GM12865 (cell line): Measurements from ENCODE around the gene TMEM184A.

Experiments used
- DNase-seq: peaks from one replicate; pipeline ENCODE4 v3.0.0; 2010; ENCODE audit warnings: low read depth
- H3K4me3 ChIP-seq: 2 replicates; pipeline ENCODE4 v1.5.1; 2011; ENCODE audit warnings: mild to moderate bottlenecking, low read depth, low read length, control low read depth
- TF ChIP-seq, protein P1 (sequence below): IDR thresholded peaks from 2 replicates; pipeline ENCODE4 v1.5.1; 2011; ENCODE audit warnings: low read length, control low read depth, low read depth, inconsistent platforms; ENCODE audit not compliant: insufficient read depth; ENCODE audit errors: missing control alignments

TMEM184A gene

DNA sequence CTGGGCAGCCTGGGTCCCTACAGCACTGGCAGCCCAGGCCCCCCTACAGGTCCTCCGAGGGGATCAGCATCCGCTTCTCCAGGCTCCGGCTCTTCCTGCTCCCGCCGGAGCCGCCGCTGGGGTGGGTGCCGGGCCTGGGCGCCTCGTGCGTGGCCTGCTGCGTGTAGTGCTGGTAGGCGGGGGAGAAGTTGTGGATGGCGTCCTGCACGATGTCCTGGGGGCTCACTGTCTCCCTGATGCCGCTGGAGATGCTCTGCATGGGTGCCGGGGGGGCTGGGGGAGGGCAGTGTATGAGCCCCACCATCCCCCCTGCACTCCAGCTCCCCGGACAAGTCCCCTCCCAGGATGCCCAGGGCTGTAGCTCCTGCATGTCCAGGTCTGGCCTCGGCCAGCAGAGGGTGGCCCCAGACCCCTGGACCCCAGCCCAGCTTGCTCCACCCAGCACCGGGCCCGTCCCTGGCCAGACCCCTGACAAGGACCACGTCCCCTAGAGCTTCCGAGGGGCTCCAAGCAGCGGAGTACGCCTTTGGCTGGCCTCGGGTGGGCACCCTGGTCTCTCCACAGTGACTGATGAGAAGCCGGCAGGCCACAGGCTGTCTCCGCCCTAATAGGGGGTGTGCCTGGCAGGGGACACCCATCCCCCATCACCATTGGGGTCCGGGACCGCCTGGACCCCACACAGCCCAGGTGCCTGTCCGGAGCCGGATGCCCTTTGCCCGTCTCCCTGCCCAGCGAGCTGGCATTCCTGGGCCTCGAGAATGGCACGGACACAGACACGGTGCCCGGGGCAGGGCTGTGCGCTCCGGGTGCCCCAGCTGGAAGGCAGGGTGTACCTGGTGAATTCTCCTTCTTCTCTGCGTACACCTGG, 8.9 kb downstream of the TMEM184A start:
- TF ChIP-seq, protein P1, sequence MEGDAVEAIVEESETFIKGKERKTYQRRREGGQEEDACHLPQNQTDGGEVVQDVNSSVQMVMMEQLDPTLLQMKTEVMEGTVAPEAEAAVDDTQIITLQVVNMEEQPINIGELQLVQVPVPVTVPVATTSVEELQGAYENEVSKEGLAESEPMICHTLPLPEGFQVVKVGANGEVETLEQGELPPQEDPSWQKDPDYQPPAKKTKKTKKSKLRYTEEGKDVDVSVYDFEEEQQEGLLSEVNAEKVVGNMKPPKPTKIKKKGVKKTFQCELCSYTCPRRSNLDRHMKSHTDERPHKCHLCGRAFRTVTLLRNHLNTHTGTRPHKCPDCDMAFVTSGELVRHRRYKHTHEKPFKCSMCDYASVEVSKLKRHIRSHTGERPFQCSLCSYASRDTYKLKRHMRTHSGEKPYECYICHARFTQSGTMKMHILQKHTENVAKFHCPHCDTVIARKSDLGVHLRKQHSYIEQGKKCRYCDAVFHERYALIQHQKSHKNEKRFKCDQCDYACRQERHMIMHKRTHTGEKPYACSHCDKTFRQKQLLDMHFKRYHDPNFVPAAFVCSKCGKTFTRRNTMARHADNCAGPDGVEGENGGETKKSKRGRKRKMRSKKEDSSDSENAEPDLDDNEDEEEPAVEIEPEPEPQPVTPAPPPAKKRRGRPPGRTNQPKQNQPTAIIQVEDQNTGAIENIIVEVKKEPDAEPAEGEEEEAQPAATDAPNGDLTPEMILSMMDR, result no peak
- DNase-seq, result no peak
- H3K4me3 ChIP-seq, result no peak overlapping the region

DNA sequence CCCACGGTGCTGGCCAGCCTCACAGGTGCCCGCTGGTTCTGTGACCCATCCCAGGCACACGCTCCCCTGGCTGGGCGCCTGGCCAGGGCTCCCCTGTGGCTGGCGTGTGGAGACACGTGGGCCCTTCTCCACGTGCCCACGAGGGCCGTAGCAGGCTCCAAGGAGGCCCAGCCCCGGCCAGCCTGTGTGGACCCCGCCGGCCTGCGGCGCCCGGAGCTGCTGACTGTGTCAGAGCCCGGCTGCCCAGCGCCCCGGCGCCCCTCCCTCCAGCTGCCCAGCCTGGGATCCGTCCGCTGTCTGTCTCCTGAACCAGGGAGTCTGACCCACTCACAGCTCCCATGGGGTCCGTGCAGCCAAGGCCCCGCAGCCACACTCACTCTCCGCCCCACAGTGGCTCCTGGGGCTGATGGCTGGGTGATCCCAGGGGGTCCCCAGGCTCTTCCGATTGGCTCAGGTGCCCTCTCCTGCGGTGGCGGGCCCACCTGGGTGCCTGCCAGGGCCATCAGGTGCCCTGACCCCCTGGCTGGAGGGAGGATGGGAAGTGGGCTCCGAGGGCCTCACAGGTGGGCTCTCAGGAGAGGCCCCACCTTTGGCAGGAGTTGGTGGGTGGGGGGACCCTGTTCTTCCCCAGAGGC, 9.6 kb downstream of the TMEM184A start:
- TF ChIP-seq, protein P1, result no peak
- no peak overlapping the region for H3K4me3 ChIP-seq
- DNase-seq, result no peak

DNA sequence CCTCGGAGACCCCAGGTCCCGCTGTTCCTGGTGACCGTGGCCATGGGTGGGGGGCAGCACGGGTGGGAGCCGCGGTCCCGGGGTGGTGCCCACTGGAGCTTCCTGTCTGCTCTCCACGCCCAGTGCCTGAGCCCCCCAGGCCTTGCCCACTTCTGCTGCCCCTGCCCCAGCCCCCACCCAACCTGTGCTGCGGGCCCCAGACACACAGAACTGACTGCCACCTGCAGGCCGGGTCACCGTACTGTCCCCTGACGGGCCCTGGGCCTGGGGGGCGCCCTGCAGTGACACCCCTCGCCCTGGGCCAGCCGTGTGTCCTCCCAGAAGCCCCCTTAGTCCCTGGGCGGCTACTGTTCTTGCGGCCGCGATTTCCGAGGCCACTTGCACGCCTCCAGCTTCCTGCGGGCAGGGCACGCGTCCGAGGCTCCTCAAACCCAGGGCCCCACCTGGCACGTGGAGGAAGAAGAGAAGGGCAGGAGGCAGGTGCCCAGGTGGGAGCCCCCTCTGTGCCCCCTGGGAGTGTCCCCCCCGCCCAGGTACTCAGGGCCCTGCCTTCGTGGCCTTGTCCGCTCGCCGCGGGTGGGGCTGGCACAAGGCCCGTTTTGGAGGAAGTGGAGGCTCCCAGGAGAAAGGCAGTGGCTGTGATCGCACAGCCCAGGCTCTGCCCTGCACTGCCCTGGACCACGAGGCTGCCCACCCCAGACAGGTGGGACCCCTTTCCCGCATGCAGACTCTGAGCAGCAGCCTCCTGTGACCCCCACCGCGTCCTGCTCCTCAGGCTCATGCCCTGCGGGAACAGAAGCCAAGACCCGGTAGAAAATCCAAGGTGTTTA, 10.4 kb downstream of the TMEM184A start:
- H3K4me3 ChIP-seq, result no peak overlapping the region
- TF ChIP-seq, protein P1, result no peak
- DNase-seq, result no peak

DNA sequence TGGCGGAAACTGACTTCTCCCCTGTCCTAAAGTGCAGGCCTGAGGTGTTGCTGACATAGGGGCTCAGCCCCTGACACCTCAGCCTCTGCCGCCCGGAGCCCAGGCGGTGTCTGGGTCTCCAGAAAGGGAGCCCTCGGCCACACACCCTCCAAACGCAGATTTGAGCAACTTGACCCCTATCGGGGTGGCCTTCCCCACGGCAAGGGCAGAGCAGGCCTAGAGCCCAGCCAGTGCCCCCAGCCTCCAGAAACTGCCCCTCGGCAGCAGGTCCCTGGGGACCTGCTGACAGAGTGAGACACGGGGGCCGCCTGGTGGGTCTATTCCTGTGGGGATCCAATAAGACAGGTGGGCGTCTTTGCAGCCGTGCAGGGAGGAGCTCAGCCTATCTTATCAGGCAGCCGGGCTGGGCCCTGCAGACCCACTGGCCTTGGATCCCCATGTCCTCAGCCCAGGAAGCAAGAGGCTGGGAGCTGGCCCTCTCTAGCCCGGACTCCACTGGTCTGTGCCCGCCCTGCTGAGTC, 11.0 kb downstream of the TMEM184A start:
- no peak overlapping the region for H3K4me3 ChIP-seq
- DNase-seq, result no peak
- TF ChIP-seq, protein P1, result no peak

DNA sequence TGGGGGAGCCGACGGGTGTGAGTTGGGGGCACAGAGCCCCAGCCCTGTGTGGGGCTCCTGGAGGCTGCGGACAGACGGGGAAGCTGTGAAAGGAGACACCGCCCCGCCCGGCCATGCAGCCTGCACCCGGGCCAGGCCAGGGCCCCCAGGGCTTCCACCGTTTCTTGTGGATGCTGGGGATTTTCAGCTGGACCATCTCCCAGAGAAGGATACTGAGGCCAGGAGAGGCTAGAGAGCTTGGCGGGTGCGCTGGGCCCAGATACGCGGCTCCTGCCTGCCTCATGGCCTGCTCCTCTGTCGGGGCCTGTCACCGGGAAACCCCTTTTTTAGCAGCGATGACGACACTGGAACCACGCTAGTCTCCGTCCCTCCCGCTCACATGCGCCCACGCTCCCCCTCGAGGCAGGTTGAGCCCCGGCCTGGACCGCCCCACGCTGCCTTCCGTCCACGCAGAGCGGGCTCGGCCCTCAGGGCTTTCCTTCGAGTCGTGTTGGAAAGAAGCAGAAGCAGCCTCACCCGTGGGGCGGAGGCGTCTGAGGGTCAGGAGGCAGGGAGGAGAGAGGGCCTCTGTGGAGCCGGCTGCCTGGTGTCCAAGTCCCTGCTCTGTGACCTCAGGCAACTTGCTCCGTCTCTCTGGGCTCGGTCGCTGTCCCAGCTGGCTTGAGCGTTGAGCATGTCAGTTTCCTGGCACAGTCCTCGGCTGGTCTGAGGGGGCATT, 11.7 kb downstream of the TMEM184A start:
- no peak for DNase-seq
- TF ChIP-seq, protein P1, result no peak
- H3K4me3 ChIP-seq, result no peak overlapping the region

DNA sequence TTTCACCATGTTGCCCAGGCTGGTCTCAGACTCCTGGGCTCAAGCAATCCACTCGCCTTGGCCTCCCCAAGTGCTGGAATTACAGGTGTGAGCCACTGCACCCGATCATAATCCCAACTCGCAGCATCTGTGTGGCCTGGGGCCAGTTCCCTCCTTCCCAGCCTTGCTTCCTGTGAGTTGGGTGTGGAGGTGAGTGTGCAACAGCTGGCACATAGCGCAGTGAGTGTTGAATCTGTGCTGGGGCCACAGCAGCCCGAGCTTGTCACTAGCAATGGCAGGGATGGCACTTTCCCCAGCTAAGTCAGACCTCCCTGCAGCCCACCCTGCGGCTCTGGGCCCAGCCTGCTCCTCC, 12.2 kb downstream of the TMEM184A start:
- H3K4me3 ChIP-seq, result no peak overlapping the region
- TF ChIP-seq, protein P1, result no peak
- no peak for DNase-seq
